ENCODE results near the gene COL16A1. TPM values are rescaled to one million over a fixed set of nuclear protein-coding genes. Genes with fewer than 3 reads are reported as not detected.

The COL16A1 gene
- total RNA-seq, 1 experiment from 2014 or later, result 6.2 TPM

DNA sequence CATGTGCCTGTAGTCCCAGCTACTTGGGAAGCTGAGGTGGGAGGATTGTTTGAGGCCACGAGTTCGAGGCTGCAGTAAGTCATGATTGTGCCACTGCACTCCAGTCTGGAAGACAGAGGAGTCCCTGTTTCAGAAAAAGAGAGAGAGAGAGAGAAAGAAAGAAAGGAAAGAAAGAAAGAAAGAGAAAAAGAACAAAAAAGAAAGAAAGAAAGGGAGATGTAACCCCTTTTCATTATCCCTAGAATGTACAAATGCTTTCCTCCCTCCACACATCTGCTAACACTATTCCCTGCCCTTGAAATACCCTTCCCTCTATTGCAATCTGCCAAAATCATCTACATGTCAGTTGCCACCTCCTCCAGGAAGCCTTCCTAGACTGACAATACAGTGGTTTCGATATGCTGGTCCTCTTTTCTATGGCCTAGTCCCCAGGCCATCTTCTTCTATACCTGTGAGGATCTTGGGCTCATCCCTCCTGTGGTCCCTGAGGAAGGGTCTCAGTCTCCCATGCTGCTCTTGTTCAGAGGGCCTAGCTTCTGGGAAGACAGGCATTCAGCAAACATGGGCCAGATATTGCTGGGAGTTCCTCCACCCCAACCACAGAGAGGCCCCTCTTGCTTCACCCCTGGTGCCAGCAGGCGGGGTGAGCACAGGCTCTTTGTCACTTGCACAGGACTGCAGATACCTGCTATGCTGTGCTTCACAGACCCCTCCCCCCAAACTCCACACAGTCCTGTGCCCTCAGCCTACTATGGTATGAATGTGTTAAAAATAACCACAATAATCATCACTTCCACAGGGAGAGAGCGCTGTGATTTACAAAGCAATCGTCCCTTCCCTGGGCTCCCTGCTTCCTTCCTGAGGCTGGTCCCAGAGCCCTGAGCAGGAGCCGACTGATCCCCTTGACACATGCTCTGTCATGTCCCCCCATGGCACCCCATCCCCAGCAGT is 46.2 kb upstream of the COL16A1 start:
- no CpG with 5 or more reads among the region's 7 CpGs for WGBS (ENCODE audit: extremely low coverage, insufficient read length, low lambda C conversion rate)
- H3K14ac ChIP-seq (ENCODE audit: insufficient read depth, low read length), result no peak overlapping the region
- H2AFZ ChIP-seq (ENCODE audit: low read length), result no peak overlapping the region
- no peak overlapping the region for H2AK5ac ChIP-seq (ENCODE audit: insufficient read length, low read length)
- no peak for DNase-seq
- H3K4me1 Mint-ChIP-seq, result peaks cover 48 to 49% of the 10 kb centered on the region in 2 experiments
- H4K5ac ChIP-seq (ENCODE audit: insufficient read length, low read depth, low read length), result no peak overlapping the region
- H2BK20ac ChIP-seq (ENCODE audit: low read depth, low read length, poor library complexity, severe bottlenecking), result no peak overlapping the region
- H3K18ac ChIP-seq (ENCODE audit: insufficient read length, low read depth, low read length), result no peak overlapping the region
- no peak overlapping the region for H3K4me2 ChIP-seq (ENCODE audit: insufficient read depth, insufficient read length, low read length)
- no peak overlapping the region for H2BK12ac ChIP-seq (ENCODE audit: insufficient read length, low read depth, low read length)
- H3K36me3 Mint-ChIP-seq (ENCODE audit: insufficient read depth in 1 of 3, low read depth in 3 of 3), result no peaks in the 10 kb centered on the region; a peak in 1 of 7 replicates
- H4K91ac ChIP-seq (ENCODE audit: insufficient read length, low read depth, low read length), result no peak overlapping the region
- no peak overlapping the region for H4K8ac ChIP-seq (replicated peaks; ENCODE audit: insufficient read length, low read depth, low read length)
- H3K27me3 ChIP-seq (ENCODE audit: insufficient read depth, low read length), result no peaks in the 10 kb centered on the region
- no peaks in the 10 kb centered on the region for H3K9me3 ChIP-seq (ENCODE audit: control insufficient read depth, low read depth, low read length)
- no peak overlapping the region for H2BK120ac ChIP-seq (ENCODE audit: low read depth, low read length, poor library complexity, severe bottlenecking)
- H2BK5ac ChIP-seq (ENCODE audit: insufficient read length, low read length), result no peak overlapping the region
- no peak overlapping the region for H3K27ac ChIP-seq (ENCODE audit: insufficient read length, low read depth, low read length)
- H4K20me1 ChIP-seq (ENCODE audit: control insufficient read depth, insufficient read depth, insufficient read length), result no peaks in the 10 kb centered on the region
- H3K4me1 ChIP-seq (ENCODE audit: insufficient read depth, low read length), result peaks cover 7% of the 10 kb centered on the region; the same call in 1 of the 2 replicates
- no peak overlapping the region for H2BK15ac ChIP-seq (ENCODE audit: low read depth, low read length)
- peak overlapping the region in 1 of 3 experiments; percentile 68; a peak in 2 of 7 replicates for H3K27ac Mint-ChIP-seq
- no peak overlapping the region for H3K9ac ChIP-seq (ENCODE audit: extremely low read depth, insufficient read length, low read length)
- H3K23ac ChIP-seq (ENCODE audit: insufficient read length, low read depth, low read length), result no peak overlapping the region
- H3K4ac ChIP-seq (ENCODE audit: low read depth, low read length), result no peak overlapping the region
- TF ChIP-seq, protein P1, sequence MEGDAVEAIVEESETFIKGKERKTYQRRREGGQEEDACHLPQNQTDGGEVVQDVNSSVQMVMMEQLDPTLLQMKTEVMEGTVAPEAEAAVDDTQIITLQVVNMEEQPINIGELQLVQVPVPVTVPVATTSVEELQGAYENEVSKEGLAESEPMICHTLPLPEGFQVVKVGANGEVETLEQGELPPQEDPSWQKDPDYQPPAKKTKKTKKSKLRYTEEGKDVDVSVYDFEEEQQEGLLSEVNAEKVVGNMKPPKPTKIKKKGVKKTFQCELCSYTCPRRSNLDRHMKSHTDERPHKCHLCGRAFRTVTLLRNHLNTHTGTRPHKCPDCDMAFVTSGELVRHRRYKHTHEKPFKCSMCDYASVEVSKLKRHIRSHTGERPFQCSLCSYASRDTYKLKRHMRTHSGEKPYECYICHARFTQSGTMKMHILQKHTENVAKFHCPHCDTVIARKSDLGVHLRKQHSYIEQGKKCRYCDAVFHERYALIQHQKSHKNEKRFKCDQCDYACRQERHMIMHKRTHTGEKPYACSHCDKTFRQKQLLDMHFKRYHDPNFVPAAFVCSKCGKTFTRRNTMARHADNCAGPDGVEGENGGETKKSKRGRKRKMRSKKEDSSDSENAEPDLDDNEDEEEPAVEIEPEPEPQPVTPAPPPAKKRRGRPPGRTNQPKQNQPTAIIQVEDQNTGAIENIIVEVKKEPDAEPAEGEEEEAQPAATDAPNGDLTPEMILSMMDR (conservative IDR thresholded peaks at IDR 0.05), result no peak
- H3K23me2 ChIP-seq (ENCODE audit: insufficient read length, low read depth, low read length, poor library complexity, severe bottlenecking), result no peaks in the 10 kb centered on the region
- H3K27me3 Mint-ChIP-seq (ENCODE audit: low read depth), result 0 out of 2 replicates have a peak, but pooled peaks cover 2% of the 10 kb centered on the region
- H3T11ph ChIP-seq (ENCODE audit: low read length), result no peak overlapping the region
- no peak overlapping the region for H3K56ac ChIP-seq (ENCODE audit: insufficient read length, low read depth, low read length)
- H3K79me1 ChIP-seq (ENCODE audit: insufficient read depth, low read depth, low read length, poor library complexity, severe bottlenecking), result no peaks in the 10 kb centered on the region
- H3K4me3 Mint-ChIP-seq, result peak overlapping the region in 1 of 2 experiments; percentile 21; a peak in 1 of 5 replicates
- no peaks in the 10 kb centered on the region; a peak in 1 of 5 replicates for H3K9me3 Mint-ChIP-seq
- no peaks in the 10 kb centered on the region for H3K79me2 ChIP-seq (ENCODE audit: insufficient read depth, low read length)

Data from H9 (cell line).